GM21447 (cell line): ENCODE measurements around the gene PHLPP1.

ENCODE experiments used
- ATAC-seq: cut with Tn5 transposase; IDR thresholded peaks from one replicate; pipeline ENCODE4 v1.9.1; 2021; ENCODE audit not compliant: unreplicated experiment

The PHLPP1 gene

DNA sequence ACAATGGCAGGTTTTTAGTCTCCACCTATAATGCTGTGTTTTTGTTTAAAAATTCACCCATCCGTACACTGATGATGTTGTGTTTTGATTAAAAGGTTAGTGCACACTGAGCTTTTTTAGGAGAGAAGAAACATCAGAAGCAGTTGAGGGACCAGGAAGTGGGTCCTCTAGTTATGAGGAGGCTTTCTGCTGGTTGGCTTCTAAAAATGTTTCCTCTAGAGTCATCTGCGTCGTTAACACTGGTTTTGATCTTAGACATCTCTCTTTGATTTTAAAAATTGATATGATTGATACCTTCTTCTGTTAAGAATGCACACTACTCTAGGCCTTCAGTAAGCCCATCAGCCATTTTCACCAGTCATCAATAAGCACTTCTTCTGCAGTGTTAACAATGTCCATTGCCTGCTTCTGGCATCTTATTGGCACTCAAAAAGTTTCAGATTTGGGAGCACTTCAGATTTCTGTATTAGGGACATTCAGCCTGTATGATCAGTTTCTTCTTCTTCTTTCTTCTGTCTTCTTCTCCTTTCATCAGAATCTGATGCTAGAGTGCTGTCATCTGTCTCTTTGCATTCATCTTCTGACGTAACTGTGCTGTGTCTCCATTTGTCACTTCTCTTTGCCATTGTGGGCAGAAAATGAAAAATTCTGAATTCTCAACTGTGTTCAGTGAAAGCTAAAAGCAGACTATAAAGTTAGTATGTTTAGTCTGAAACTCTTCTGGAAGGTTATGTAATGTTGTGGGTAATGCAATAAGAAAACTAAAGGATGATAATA is 56.3 kb downstream of the PHLPP1 start:
- no peak for ATAC-seq

DNA sequence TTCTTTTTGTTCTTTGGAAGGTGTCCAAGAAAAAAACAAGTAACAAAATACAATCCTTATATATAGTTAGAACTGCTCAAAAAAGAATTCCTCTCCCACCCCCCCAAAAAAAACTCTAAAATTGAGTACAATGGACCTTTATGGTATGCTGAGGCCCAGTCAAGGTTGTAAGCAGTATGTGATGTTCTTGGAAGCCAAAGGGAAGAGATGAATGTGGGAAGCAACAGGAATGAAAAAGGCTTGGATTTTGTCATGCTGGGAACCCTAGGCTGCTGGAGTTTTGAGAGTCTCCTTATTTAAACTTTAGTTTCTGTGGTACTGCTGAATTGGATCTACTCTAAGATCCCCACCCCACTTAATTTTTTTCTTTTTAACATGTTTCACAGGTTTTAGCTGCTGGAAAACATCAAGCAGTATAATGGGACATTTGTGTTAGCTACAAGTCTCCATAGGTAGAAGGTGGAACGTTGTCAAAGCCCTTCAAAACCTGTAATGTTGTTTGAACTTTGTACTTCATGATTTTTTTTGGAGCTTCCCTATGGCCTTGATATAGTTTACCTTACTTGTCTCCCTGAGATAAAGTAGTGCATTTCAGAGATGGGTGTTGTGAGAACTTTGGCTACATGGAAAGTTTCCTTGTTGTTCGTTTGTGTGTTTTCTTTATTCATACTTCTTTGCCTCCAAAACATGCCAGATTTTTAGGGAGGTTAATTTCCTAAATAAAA is 57.7 kb downstream of the PHLPP1 start:
- ATAC-seq, result no peak

DNA sequence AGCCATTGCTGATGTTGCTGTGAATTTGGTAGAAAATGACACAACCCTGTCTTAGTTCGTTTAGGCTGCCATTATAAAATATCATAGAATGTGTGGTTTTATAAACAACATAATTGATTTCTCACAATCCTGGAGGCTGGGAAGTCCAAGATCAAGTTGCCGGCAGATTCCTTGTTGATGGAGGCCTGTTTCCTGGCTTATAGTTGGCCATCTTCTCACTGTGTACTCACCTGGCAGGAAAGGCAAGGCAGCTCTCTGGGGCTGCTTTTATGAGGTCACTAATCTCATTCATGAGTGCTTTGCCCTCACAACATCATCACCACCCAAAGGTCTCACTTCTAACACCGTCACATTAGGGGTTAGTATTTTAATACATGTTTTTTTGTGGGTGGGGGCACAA is 58.4 kb downstream of the PHLPP1 start:
- no peak for ATAC-seq

GRCh38 chr18:62776024-62776570 is 60.8 kb downstream of the PHLPP1 start:
- no peak for ATAC-seq

GRCh38 chr18:62777814-62778213 is 62.5 kb downstream of the PHLPP1 start:
- no peak for ATAC-seq

- no peak for ATAC-seq
Measured at GRCh38 chr18:62778976-62779869, 63.9 kb downstream of the PHLPP1 start.

GRCh38 chr18:62781262-62781661 is 65.9 kb downstream of the PHLPP1 start:
- ATAC-seq, result no peak

GRCh38 chr18:62781893-62782292 is 66.6 kb downstream of the PHLPP1 start:
- no peak for ATAC-seq

GRCh38 chr18:62784338-62784965 is 69.1 kb downstream of the PHLPP1 start:
- no peak for ATAC-seq

DNA sequence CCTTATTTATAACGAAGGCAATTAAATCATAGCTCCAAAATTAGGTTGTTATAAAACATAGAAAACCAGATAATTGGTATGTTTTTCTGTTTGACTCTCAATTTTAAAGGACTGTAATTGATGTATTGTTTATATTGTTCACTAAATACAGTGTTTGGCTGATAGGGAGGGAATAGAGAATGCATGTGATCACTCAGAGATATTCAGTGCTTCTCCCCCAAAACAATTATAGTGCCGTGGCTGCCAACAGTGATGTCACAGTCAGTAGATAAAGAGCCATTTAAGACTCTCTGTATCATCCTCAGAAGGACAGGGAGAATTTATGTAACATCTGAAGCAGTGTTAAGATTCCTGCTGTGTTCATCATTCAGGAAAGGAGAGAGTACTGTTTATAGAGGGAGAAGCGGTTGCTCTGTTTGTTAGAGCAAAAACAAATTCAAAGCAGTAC is 69.6 kb downstream of the PHLPP1 start:
- ATAC-seq, result no peak

- ATAC-seq, result no peak
Measured at GRCh38 chr18:62786689-62787088, 71.3 kb downstream of the PHLPP1 start.

- no peak for ATAC-seq
Measured at GRCh38 chr18:62788111-62788510, 72.8 kb downstream of the PHLPP1 start.

GRCh38 chr18:62788876-62789275 is 73.5 kb downstream of the PHLPP1 start:
- ATAC-seq, result no peak

DNA sequence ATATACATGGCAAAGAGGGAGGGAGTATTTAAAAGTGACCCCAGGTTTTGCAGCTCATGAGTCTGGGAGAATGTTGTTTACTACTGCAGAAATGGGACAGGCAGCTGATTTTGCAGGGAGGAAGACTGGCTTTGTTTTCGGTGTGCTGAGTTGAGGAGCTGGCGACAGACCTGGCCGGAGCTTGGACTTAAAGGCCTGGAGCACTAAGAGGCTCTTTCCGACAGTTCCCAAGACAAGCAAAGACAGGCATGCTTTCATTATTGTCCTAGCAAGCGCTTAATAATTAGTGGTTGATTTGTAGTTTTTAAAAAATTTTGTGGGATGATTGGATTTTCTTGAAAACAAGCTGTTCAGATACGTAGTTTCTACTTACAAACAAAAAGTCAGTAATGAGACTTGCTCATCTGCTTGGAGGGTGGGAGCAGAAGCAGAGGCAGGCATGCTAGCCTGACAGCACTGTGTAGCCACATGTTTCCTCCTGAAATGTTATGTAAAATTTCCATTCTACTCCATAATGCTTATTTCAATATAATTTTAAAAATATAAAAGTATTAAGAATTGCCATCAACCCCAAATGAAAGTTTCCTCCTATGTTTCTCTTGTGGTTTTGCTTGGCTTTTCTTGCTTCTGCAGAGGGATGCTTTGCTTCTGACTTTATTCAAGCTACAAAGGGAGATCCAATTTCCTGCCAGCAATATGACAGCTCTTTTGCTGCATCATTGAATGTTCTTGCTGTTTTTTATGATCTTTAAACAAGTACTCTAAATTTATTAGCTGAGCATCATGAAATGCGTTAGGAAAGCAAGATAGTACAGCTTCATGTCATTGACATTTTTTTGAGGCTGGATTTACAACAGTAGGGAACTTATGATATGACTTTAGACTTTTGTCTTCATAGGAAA is 75.8 kb downstream of the PHLPP1 start:
- no peak for ATAC-seq

DNA sequence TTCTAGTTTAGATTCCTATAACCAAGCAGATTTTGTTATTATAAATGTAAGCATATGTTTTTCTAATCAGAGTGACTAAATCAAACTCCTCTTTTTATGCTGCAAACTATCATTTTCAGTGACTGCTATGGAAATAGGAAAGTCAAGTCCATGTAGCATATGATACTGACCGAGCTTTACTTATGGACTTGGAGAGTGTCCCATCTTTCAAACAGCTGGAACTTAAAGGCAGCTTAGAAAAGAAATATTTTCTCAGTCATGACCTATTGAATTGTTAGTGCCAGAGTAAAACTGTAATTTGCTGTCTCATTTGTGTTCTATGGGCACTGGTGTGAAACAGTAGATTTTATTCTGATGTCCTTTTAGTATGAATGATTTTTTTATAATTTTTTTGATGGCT is 76.7 kb downstream of the PHLPP1 start:
- ATAC-seq, result no peak

DNA sequence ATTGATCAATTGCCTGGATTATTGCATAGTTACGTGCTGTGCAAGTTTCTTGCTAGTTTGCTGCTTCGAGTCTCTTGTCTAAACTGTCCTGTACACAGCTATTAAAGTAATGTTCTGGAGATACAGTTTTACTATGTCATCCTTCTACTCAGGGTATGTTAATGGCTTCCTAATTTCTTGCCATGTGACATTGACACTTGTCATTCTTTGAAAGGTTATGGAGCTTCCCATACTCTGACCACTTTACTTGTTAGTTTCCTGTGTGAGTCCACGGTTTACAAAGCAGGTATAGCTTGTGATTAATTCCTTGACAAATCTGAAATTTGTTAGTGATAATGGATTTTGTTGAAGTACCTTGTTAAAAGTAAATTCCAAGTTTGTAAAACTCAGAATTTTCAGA is 80.5 kb downstream of the PHLPP1 start:
- no peak for ATAC-seq

DNA sequence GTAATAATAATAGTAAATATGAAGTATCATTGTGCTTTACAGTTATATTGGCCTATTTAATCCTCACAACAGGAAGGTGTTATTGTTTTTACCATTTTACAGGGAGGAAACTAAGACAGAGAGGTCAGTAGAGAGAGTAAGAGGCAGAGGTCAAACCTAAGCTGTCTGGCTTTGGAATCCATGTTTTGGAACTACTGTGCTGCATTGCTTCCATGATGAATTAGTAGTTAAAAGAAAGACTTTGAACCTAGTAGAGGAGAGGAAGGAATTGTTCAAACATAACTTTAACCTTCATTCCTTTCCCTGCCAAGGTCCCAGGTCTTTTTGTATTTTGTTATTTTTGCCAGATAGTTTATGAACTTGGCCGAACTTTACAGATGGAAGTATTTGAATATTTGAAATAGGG is 80.9 kb downstream of the PHLPP1 start:
- no peak for ATAC-seq

DNA sequence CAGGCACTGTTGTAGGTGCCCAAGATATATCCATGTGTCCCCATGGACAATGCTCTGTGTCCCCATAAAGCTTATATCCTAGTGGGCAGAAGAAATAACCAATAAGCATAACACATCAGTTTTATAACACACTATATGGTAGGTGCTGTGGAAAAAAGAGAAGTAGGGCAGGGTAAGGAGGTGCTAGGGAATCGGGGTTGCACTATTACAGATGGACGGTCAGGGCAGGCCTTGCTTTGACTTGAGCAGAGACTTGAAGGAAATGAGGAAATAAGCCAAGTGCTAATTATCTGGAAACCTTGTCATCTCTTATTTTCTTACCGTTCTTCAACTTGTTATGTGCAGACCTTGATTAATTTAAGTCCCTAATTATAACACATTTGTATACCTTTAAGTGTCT is 82.0 kb downstream of the PHLPP1 start:
- no peak for ATAC-seq

DNA sequence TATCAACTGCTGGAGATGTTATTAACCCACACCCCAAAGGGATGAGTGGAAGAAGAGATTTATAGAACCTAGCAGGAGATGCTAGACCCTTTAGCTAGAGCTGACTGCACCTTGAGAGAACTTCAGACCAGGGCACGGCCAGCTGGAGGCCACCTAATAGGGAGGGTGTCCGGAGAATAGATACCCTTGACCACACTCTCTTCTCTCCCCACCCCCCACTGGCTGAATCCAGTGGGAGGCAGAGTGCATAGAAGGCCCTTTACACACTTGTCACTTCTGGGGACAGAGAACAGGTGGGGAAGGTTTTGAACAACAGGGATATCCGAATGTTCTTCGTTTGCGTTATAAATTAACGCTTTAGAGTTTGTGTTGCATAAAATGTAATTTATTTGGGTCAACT is 84.6 kb downstream of the PHLPP1 start:
- ATAC-seq, result no peak

DNA sequence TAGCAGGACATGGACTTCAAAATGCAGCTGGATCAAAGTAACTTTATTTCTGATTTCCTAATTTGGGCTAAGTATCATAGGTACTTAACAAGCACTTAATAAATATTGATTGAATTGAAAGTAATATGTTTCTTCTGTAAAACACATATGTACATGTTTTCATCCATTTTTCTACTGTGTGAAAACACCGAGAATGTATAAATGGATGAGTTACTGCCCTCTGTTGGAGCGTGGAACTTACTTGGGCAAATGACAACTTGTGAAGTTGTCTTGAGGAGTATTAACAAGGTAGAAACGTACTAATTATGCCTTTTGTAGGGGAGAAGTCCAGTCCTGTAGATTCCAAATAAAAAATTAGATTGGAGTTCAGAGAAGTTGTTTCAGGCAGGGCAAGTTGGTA is 87.2 kb downstream of the PHLPP1 start:
- no peak for ATAC-seq
